ENCODE results near the gene HDAC10.

Gene HDAC10

GRCh38 chr22:50297510-50298265 lies 46.6 kb upstream of the HDAC10 start:
- no peak for DNase-seq (ENCODE audit: low read depth)
- no peak overlapping the region for H3K4me3 ChIP-seq (ENCODE audit: control insufficient read depth, low read depth, low read length)
- TF ChIP-seq CTCF (IDR thresholded peaks at IDR 0.05; ENCODE audit: control insufficient read depth, insufficient read depth, low read depth, low read length, missing control alignments) = no peak

- TF ChIP-seq CTCF (IDR thresholded peaks at IDR 0.05; ENCODE audit: control insufficient read depth, insufficient read depth, low read depth, low read length, missing control alignments) = no peak
- no peak for DNase-seq (ENCODE audit: low read depth)
- no peak overlapping the region for H3K4me3 ChIP-seq (ENCODE audit: control insufficient read depth, low read depth, low read length)
Measured at GRCh38 chr22:50296658-50297490, 45.8 kb upstream of the HDAC10 start.

DNA sequence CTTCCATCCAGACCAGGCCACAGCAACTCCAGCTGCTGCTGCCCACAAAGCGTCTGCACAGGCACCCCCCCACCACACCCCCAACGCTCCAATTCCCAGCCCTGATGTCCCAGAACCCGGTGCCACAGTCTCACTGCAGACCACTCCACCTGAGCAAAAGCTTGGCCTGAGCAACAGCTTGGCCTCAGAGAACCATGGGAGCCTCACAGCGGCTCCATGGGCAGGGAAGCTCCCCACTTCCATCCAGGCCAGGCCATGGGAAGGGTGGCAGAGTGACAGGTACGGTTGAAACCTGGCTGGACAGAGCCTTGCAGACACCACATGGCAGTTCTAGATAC lies 43.2 kb upstream of the HDAC10 start:
- no peak for TF ChIP-seq CTCF (IDR thresholded peaks at IDR 0.05; ENCODE audit: control insufficient read depth, insufficient read depth, low read depth, low read length, missing control alignments)
- no peak for DNase-seq (ENCODE audit: low read depth)
- H3K4me3 ChIP-seq (ENCODE audit: control insufficient read depth, low read depth, low read length) = no peak overlapping the region

DNA sequence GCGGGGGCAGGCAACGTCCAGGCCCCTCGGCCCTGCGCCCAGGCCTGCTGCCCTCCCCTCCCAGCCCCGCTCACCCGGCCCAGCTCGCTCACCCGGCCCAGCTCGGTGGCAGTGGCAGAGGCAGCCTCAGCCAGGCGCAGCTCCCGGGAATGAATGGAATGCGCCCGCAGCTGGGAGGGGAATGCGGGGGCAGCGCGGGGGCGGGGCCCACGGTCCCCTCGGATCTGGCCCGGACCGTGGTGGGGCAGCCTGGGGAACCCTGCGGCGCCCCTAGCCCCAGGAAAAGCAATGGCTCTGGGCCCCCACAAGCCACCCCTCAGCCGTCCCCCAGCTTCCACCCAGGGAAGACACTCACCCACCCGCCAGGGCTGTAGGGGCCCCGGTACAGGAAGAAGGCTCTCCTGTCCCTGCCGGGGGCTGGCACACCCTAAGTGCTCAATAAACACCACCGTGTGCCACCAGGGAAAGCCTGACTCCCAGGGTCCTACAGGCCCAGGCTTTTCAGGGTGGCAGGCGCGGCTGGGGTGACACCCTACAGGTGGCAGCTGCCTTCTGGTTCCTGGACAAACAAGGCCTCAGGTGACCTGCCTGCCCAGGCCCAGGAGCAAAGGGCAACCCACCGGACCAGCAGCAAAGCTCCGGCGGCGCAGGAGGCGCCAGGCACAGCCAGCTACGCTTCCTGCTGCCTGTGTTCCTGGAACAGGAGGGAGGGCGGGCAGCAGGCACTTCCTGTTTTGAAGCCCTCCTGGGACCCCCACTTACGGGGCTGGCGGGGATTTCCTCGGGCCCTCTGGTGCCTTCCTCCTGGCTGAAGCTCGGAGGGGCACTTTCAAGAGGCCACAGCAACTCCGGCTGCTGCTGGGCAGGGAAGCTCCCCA lies 42.6 kb upstream of the HDAC10 start:
- peak overlapping the region; percentile 35 for H3K4me3 ChIP-seq (ENCODE audit: control insufficient read depth, low read depth, low read length)
- TF ChIP-seq CTCF (IDR thresholded peaks at IDR 0.05; ENCODE audit: control insufficient read depth, insufficient read depth, low read depth, low read length, missing control alignments) = no peak
- DNase-seq (ENCODE audit: low read depth) = peak; percentile 17

DNA sequence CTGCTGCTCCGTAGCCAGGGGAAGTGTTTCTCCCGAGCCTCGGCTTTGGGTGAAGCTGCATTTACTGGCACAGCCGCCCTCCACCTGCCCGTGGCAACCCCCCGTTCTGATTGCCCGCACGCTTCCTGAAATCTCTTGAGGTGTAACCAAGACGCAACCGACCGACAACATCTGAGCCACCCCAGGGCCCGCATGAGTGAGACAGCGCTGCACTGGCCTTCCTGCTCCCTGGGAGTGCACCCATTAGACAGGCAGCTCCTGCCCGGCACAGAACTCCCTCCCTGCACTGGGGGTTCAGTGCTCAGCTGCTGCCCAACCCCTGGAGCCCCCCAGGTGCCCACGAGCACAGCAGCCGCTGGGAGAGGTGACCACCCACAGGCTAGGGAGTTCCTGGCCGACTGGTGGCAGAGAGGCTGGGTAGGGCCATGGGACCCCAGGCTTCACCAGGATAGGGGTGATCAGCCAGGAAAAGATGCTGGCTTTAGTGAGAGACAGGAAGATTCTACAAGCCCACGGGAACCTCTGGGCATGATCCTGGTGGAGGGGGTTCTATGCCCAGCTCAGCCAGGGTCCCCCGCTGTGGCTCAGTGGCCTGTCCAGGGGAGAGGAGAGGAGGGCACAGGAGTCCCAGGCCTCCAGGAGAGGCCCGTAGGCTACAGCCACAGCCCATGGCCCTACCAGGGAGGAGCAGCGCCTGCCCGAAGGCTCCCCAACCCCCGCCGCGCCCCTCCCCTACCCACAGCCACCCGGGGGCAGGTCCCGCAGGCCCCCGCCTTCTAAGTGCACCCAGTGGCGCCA lies 41.8 kb upstream of the HDAC10 start:
- no peak for TF ChIP-seq CTCF (IDR thresholded peaks at IDR 0.05; ENCODE audit: control insufficient read depth, insufficient read depth, low read depth, low read length, missing control alignments)
- no peak for DNase-seq (ENCODE audit: low read depth)
- peak overlapping the region; percentile 35 for H3K4me3 ChIP-seq (ENCODE audit: control insufficient read depth, low read depth, low read length)

All from AG09309 (cell line).